SKM-1 (cell line): ENCODE results near the gene AGAP6.
"Not testable (repeated sequence)": the region's sequence is repeated elsewhere in the genome, so short reads cannot be mapped to it uniquely, and the experiment has no call there.

Experiments
- DNase-seq: peaks from one replicate; lab custom pipeline; 2025; ENCODE audit not compliant: unreplicated experiment; lab: John Stamatoyannopoulos, UW

Gene AGAP6

GRCh38 chr10:50024716-50025383 is 36.6 kb downstream of the AGAP6 start:
- not testable (repeated sequence) for DNase-seq

GRCh38 chr10:50025627-50026026 is 37.4 kb downstream of the AGAP6 start:
- DNase-seq: no peak

GRCh38 chr10:50027195-50027594 is 39.0 kb downstream of the AGAP6 start:
- no peak for DNase-seq

GRCh38 chr10:50033481-50033880 is 45.3 kb downstream of the AGAP6 start:
- DNase-seq: no peak

GRCh38 chr10:50035337-50035736 is 47.1 kb downstream of the AGAP6 start:
- not testable (repeated sequence) for DNase-seq

- no peak for DNase-seq
Observed at GRCh38 chr10:50044941-50045664, 56.9 kb downstream of the AGAP6 start.

- not testable (repeated sequence) for DNase-seq
Observed at GRCh38 chr10:50046457-50046856, 58.3 kb downstream of the AGAP6 start.

GRCh38 chr10:50047594-50047993 is 59.4 kb downstream of the AGAP6 start:
- not testable (repeated sequence) for DNase-seq

GRCh38 chr10:50051995-50052660 is 63.9 kb downstream of the AGAP6 start:
- DNase-seq: not testable (repeated sequence)

- DNase-seq: not testable (repeated sequence)
Observed at GRCh38 chr10:50052778-50053376, 64.7 kb downstream of the AGAP6 start.

- not testable (repeated sequence) for DNase-seq
Observed at GRCh38 chr10:50055494-50056292, 67.5 kb downstream of the AGAP6 start.

GRCh38 chr10:50056654-50057053 is 68.4 kb downstream of the AGAP6 start:
- DNase-seq: not testable (repeated sequence)

- DNase-seq: not testable (repeated sequence)
Observed at GRCh38 chr10:50058727-50059126, 70.5 kb downstream of the AGAP6 start.

- not testable (repeated sequence) for DNase-seq
Observed at GRCh38 chr10:50059946-50060345, 71.7 kb downstream of the AGAP6 start.
